Measurements from ENCODE around the gene ABCC6. TPM values are rescaled to one million over a fixed set of nuclear protein-coding genes. Genes with fewer than 3 reads are reported as not detected.

Gene ABCC6
- total and polyA plus RNA-seq, 10 of the 15 experiments (the other 5 are each of a cell fraction or from before 2014, with no cell fraction given): 0.05 to 0.13 (median 0.06) TPM; not detected in 5

DNA sequence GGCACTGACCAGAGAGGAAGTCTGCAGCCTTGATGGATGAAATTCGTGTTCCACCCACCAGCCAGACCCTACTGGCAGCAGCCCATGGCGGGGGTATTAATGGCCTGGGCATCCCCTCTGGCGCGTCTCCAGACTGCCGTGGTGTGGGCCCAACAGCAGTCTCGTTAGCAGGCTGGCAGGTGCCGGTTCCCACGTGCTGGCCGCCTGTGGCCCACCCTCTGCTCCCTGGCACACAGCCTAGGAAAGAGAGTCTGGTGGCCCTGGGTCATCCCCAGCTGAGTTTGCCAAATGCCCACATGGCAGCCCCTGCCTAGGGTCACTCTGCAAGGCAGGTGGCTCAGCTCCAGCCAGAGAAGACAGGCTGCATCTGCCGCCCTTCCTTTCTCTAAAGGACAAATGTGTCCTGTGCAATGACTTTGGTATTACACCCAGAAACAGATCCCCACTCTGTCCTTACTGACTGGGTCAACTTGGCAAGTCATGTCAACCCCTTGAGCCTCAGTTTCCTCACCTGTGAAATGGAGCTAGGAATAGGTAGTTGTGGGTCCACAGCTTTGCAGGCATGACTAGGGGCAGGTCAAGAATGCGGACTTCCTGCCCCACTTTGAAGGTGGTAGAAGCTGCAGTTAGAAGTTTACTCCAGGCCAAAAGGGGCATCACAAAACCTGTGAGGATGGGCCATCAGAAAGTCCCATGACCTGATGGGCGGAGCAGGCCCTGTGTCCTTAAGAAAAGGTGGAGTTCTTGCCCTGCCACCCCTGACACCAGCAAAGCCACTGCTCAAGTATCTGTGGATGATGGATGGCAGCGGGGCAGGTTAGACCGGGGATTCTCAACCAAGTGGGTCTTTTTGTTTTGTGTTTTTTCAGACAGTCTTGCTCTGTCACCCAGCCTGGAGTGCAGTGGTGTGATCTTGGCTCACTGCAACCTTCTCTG lies 76.6 kb downstream of the ABCC6 start (continued):
- TF ChIP-seq, protein P1, sequence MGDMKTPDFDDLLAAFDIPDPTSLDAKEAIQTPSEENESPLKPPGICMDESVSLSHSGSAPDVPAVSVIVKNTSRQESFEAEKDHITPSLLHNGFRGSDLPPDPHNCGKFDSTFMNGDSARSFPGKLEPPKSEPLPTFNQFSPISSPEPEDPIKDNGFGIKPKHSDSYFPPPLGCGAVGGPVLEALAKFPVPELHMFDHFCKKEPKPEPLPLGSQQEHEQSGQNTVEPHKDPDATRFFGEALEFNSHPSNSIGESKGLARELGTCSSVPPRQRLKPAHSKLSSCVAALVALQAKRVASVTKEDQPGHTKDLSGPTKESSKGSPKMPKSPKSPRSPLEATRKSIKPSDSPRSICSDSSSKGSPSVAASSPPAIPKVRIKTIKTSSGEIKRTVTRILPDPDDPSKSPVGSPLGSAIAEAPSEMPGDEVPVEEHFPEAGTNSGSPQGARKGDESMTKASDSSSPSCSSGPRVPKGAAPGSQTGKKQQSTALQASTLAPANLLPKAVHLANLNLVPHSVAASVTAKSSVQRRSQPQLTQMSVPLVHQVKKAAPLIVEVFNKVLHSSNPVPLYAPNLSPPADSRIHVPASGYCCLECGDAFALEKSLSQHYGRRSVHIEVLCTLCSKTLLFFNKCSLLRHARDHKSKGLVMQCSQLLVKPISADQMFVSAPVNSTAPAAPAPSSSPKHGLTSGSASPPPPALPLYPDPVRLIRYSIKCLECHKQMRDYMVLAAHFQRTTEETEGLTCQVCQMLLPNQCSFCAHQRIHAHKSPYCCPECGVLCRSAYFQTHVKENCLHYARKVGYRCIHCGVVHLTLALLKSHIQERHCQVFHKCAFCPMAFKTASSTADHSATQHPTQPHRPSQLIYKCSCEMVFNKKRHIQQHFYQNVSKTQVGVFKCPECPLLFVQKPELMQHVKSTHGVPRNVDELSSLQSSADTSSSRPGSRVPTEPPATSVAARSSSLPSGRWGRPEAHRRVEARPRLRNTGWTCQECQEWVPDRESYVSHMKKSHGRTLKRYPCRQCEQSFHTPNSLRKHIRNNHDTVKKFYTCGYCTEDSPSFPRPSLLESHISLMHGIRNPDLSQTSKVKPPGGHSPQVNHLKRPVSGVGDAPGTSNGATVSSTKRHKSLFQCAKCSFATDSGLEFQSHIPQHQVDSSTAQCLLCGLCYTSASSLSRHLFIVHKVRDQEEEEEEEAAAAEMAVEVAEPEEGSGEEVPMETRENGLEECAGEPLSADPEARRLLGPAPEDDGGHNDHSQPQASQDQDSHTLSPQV (IDR thresholded peaks at IDR 0.05): no peak
- no peak for TF ChIP-seq SIX5 (IDR thresholded peaks at IDR 0.05; ENCODE audit: low read depth, low read length, severe bottlenecking)
- TF ChIP-seq CREB1 (IDR thresholded peaks at IDR 0.05; ENCODE audit: low read depth): no peak
- no peak for TF ChIP-seq PAX5 (IDR thresholded peaks at IDR 0.05; ENCODE audit: borderline replicate concordance, low read depth, low read length)
- no peak for TF ChIP-seq ZNF384 (IDR thresholded peaks at IDR 0.05; ENCODE audit: borderline replicate concordance, low read depth, low read length)
- TF ChIP-seq ZBED1 (IDR thresholded peaks at IDR 0.05; ENCODE audit: borderline replicate concordance): no peak
- no peak for TF ChIP-seq MXI1 (IDR thresholded peaks at IDR 0.05; ENCODE audit: low read depth, low read length)
- no peak for TF ChIP-seq DPF2 (IDR thresholded peaks at IDR 0.05)
- no peak for TF ChIP-seq ASH2L (IDR thresholded peaks at IDR 0.05; ENCODE audit: borderline replicate concordance, low read depth)
- TF ChIP-seq POU2F2 (IDR thresholded peaks at IDR 0.05; ENCODE audit: borderline replicate concordance, low read depth, low read length): no peak
- no peak for TF ChIP-seq ESRRA (IDR thresholded peaks at IDR 0.05; ENCODE audit: low read length)
- TF ChIP-seq, protein P2, sequence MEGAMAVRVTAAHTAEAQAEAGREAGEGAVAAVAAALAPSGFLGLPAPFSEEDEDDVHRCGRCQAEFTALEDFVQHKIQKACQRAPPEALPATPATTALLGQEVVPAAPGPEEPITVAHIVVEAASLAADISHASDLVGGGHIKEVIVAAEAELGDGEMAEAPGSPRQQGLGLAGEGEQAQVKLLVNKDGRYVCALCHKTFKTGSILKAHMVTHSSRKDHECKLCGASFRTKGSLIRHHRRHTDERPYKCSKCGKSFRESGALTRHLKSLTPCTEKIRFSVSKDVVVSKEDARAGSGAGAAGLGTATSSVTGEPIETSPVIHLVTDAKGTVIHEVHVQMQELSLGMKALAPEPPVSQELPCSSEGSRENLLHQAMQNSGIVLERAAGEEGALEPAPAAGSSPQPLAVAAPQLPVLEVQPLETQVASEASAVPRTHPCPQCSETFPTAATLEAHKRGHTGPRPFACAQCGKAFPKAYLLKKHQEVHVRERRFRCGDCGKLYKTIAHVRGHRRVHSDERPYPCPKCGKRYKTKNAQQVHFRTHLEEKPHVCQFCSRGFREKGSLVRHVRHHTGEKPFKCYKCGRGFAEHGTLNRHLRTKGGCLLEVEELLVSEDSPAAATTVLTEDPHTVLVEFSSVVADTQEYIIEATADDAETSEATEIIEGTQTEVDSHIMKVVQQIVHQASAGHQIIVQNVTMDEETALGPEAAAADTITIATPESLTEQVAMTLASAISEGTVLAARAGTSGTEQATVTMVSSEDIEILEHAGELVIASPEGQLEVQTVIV (IDR thresholded peaks at IDR 0.05; ENCODE audit: borderline replicate concordance, partially characterized antibody): no peak
- no peak for TF ChIP-seq RB1 (IDR thresholded peaks at IDR 0.05; ENCODE audit: borderline replicate concordance)

Data from GM12878 (cell line).